Measurements from ENCODE around the gene BASP1. TPM values are rescaled to one million over a fixed set of nuclear protein-coding genes. Genes with fewer than 3 reads are reported as not detected.

The BASP1 gene
- total RNA-seq, 4 donors from 2014 or later, result 22.1 to 37.1 (median 26.8) TPM

DNA sequence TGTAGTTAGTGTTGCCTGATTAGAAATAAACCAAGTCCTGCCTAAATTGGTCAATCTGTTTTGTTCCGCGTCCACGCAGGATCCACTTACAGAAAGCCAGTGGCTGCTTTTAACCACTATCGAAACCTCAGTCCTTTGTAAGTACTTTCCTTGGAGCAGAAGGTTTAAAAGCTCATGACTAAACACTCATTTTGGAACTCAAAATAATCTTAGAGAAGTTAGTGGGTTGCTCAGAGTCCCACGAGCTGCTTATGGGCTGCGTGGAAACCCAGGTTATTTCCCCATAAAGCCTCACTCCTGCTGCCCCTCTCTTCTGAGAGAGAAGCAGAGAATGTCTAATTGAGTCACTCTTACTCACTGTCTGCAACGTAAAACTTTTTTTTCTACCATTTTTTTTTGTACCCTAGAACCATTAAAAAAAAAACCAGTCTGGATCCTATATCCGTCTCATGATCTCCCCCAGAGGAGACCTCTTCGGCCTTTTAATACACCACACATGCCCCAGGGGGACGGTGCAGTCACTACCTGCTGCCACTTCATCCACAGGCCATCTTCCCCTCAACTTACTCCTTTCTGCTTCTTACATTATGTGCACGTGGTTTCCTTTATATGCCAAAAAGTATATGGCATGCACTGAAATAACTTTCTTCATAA is 7.6 kb downstream of the BASP1 start:
- DNase-seq (ENCODE audit: low spot score in 2 of 2), result no peak
- no peak for TF ChIP-seq POLR2A (IDR thresholded peaks at IDR 0.05)
- TF ChIP-seq, protein P1, sequence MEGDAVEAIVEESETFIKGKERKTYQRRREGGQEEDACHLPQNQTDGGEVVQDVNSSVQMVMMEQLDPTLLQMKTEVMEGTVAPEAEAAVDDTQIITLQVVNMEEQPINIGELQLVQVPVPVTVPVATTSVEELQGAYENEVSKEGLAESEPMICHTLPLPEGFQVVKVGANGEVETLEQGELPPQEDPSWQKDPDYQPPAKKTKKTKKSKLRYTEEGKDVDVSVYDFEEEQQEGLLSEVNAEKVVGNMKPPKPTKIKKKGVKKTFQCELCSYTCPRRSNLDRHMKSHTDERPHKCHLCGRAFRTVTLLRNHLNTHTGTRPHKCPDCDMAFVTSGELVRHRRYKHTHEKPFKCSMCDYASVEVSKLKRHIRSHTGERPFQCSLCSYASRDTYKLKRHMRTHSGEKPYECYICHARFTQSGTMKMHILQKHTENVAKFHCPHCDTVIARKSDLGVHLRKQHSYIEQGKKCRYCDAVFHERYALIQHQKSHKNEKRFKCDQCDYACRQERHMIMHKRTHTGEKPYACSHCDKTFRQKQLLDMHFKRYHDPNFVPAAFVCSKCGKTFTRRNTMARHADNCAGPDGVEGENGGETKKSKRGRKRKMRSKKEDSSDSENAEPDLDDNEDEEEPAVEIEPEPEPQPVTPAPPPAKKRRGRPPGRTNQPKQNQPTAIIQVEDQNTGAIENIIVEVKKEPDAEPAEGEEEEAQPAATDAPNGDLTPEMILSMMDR (IDR thresholded peaks at IDR 0.05), result no peak
- intact Hi-C loops (cut with DNase I; ENCODE audit: low total_unique reads), result no loop called here
- 81 to 88% methylated on average over 11 of the region's 11 CpGs for WGBS, 2 donors
- H3K4me3 ChIP-seq (ENCODE audit: low read depth, poor library complexity, severe bottlenecking), result no peak overlapping the region

DNA sequence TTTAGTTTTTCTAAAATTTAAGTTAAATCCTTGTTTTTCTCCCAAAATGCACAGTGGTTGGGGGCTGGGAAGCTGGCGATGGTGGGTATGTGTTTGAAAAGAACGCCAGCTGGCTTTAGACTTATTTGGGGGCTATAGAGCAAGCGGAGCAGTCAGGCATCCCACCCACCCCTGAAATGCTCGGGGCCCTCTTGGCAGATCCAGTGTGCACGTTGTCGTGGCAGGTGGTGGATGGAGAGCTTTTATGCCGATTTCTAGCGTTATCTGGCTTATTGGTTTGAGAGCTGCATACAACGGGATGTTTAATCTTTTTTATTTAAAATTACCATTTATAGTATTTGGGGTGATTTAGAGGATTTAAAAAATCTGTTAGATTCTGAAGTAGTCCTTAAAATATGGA is 8.1 kb downstream of the BASP1 start:
- WGBS, 2 donors, result 90 to 93% methylated on average over 9 of the region's 9 CpGs
- intact Hi-C loops (cut with DNase I; ENCODE audit: low total_unique reads), result no loop called here
- TF ChIP-seq, protein P1 (IDR thresholded peaks at IDR 0.05), result no peak
- no peak for TF ChIP-seq POLR2A (IDR thresholded peaks at IDR 0.05)

DNA sequence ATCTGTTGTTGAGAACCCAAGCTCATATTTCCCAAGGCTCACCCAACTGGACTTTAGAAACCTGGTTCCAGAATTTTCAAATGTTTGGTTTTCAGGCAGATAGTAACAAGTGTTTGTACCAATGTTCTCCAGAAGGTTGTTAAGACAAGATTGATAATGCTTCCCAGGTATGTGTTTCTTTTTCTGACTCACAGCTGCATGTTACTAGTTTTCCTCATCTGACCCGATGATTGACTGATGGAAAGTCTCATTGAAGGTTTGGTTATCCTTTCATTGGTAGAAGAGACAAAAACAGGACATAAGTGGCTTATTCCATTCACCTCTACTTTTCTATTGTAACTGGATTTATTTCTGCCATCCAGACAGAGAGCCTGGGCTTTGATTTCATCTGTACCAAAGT is 10.4 kb downstream of the BASP1 start:
- 92 to 95% methylated on average over 1 of the region's 1 CpG for WGBS, 2 donors
- no peak for TF ChIP-seq POLR2A (IDR thresholded peaks at IDR 0.05)
- TF ChIP-seq, protein P1 (IDR thresholded peaks at IDR 0.05), result no peak
- intact Hi-C loops (cut with DNase I; ENCODE audit: low total_unique reads), result no loop called here
- no peak overlapping the region for H3K4me3 ChIP-seq (ENCODE audit: low read depth, poor library complexity, severe bottlenecking)
- DNase-seq (ENCODE audit: low spot score in 2 of 2), result no peak

More for the DNA sequence above, 8.1 kb downstream of the BASP1 start:
- H3K4me3 ChIP-seq (ENCODE audit: low read depth, poor library complexity, severe bottlenecking), result no peak overlapping the region
- DNase-seq (ENCODE audit: low spot score in 2 of 2), result no peak

DNA sequence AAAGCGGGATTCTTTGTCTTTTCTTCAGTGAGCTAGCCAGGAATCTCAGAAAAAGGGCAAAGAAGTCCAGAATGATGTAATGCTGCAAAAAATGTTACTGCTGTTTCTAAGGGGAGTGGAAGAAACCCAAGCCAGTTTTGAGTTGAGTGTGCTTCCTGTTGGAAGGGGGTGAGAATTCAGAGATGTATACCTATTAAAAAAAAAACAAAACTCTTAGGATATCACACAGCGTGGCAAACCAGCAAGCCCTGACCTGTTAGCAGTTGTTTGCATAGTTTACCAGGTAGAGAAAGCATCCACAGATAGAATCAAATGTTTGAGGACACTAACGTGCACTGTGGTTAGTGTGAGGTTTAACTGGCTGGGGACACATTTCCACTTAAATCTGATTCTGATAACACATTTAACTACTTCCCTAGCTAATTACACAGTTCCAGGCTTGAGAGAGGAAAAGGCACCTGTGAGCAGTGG is 11.4 kb downstream of the BASP1 start:
- intact Hi-C loops (cut with DNase I; ENCODE audit: low total_unique reads), result no loop called here
- no peak overlapping the region for H3K4me3 ChIP-seq (ENCODE audit: low read depth, poor library complexity, severe bottlenecking)
- no peak for DNase-seq (ENCODE audit: low spot score in 2 of 2)
- no peak for TF ChIP-seq POLR2A (IDR thresholded peaks at IDR 0.05)
- TF ChIP-seq, protein P1 (IDR thresholded peaks at IDR 0.05), result no peak
- 10 to 33% methylated on average over 3 of the region's 3 CpGs for WGBS, 2 donors

DNA sequence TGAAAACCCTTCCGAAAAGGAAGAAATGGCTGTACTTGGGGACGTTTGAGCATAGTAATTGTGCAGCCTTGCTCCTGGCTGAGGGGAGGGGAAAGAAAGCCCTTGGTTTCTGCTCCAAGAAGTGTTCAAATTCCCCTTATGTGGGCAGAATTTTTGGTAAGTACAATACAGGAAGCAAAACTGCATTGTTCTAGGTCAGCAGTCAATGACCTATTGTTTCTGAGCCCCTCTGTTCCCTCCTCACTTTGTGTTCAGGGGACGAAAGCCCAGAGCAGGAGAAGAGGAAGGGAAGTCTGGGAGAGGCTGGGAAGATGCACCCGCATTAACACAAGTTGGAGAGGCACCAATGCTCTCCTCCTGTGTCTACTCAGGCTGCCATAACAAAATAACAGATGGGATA is 11.9 kb downstream of the BASP1 start:
- intact Hi-C loops (cut with DNase I; ENCODE audit: low total_unique reads), result no loop called here
- WGBS, 2 donors, result 36 to 42% methylated on average over 4 of the region's 4 CpGs

More for the DNA sequence above, 11.9 kb downstream of the BASP1 start:
- no peak for DNase-seq (ENCODE audit: low spot score in 2 of 2)
- no peak for TF ChIP-seq POLR2A (IDR thresholded peaks at IDR 0.05)
- TF ChIP-seq, protein P1 (IDR thresholded peaks at IDR 0.05), result no peak
- H3K4me3 ChIP-seq (ENCODE audit: low read depth, poor library complexity, severe bottlenecking), result no peak overlapping the region
